Measurements from ENCODE around the gene RHBDD3. TPM values are rescaled to one million over a fixed set of nuclear protein-coding genes. Genes with fewer than 3 reads are reported as not detected.

RHBDD3 gene
- total and polyA plus RNA-seq, 2 of the 4 experiments (the other 2 are of a cell fraction) = 5.7 to 21.5 TPM

- Histone ChIP-seq H3K27ac (ENCODE audit: insufficient read depth, low read length) (no peak overlapping the region), H2AK9ac (replicated peaks; ENCODE audit: low read depth, low read length, poor library complexity) (no peak overlapping the region), H3K18ac (ENCODE audit: low read depth, low read length) (no peak overlapping the region), H3K4me2 (ENCODE audit: low read depth, low read length) (no peak overlapping the region), H3K27me3 (ENCODE audit: control insufficient read depth, insufficient read depth, low read length) (no peaks in the 10 kb centered on the region), H2AK5ac (ENCODE audit: low read depth, low read length) (no peak overlapping the region), H3K79me1 (ENCODE audit: low read depth in 1 of 2, low read length in 2 of 2) (peaks cover 39 to 44% of the 10 kb centered on the region in 2 experiments), H3K4me3 (ENCODE audit: insufficient read depth, low read depth, low read length) (no peak overlapping the region), H4K5ac (ENCODE audit: low read depth, low read length) (no peak overlapping the region), H3K4ac (ENCODE audit: low read depth, low read length) (no peak overlapping the region), H3K14ac (replicated peaks; ENCODE audit: low read depth, low read length) (no peak overlapping the region), H2AFZ (replicated peaks; ENCODE audit: low read length, poor library complexity) (no peak overlapping the region), H3K9me3 (ENCODE audit: control insufficient read depth, insufficient read depth, low read length) (no peaks in the 10 kb centered on the region), H4K8ac (ENCODE audit: low read depth in 2 of 2, low read length in 2 of 2) (no peak overlapping the region), H3K36me3 (ENCODE audit: control insufficient read depth, insufficient read depth, low read length) (peaks cover 62% of the 10 kb centered on the region), H3K9ac (ENCODE audit: low read depth, low read length) (no peak overlapping the region), H2BK120ac (ENCODE audit: low read depth, low read length) (no peak overlapping the region), H4K91ac (ENCODE audit: insufficient read depth, low read depth, low read length) (no peak overlapping the region), H3K56ac (ENCODE audit: extremely low read depth, insufficient read depth, low read length) (no peak overlapping the region), H2BK20ac (ENCODE audit: low read depth, low read length) (no peak overlapping the region), H3K23ac (ENCODE audit: low read depth, low read length) (no peak overlapping the region), H2BK15ac (ENCODE audit: low read depth, low read length) (no peak overlapping the region), H3K4me1 (ENCODE audit: control insufficient read depth, insufficient read depth, low read length) (no peaks in the 10 kb centered on the region), H3K9me1 (ENCODE audit: insufficient read depth, low read length) (no peaks in the 10 kb centered on the region; the same call in 1 of the 2 replicates), H4K20me1 (ENCODE audit: insufficient read depth, low read length) (peaks cover 58% of the 10 kb centered on the region), H2BK5ac (ENCODE audit: low read depth, low read length, poor library complexity, severe bottlenecking) (no peak overlapping the region)
- WGBS, 2 experiments (ENCODE audit: extremely low coverage in 2 of 2, insufficient read length in 1 of 2) = 90% methylated on average over 2 of the region's 5 CpGs; no CpG with 5 or more reads in 1 of the 2 experiments
- DNase-seq (no peak), ATAC-seq (ENCODE audit: low read depth) (no peak)
- ChIA-PET POLR2A (ENCODE audit: unreplicated experiment) (no interaction called here), CTCF (no interaction called here)
- TF ChIP-seq RCOR1 (IDR thresholded peaks at IDR 0.05; ENCODE audit: insufficient replicate concordance, low read length) (no peak), BHLHE40 (IDR thresholded peaks at IDR 0.05; ENCODE audit: low read depth, low read length) (no peak), RAD21 (IDR thresholded peaks at IDR 0.05; ENCODE audit: low read length) (no peak), CTCF (conservative IDR thresholded peaks at IDR 0.05; ENCODE audit: low read depth, low read length) (no peak)
- intact Hi-C loops (cut with micrococcal nuclease) (no loop called here), in situ Hi-C loops (cut with MboI; ENCODE audit: low sequenced_read_pairs) (no loop called here), dilution Hi-C loops (cut with HindIII; ENCODE audit: low sequenced_read_pairs, unreplicated experiment) (no loop called here)
- no TSS peak for BruUV-seq (replicated peaks)
Measured at GRCh38 chr22:29290061-29290460, 22.3 kb upstream of the RHBDD3 start.

Data from IMR-90 (cell line).